ENCODE data around the gene IDI2. TPM values are rescaled to one million over a fixed set of nuclear protein-coding genes. Genes with fewer than 3 reads are reported as not detected.
"Not testable (repeated sequence)": the region's sequence is repeated elsewhere in the genome, so short reads cannot be mapped to it uniquely, and the experiment has no call there.

IDI2 gene
- not detected in 2 replicates for total RNA-seq

- no peak for DNase-seq (ENCODE audit: extremely low read depth, low read depth, low spot score)
Measured at GRCh38 chr10:1025683-1026082, at the start of gene IDI2. IDI2 (minus strand) TSS chr10:1025859; CDS start chr10:1024723, 1,136 bp downstream.

GRCh38 chr10:1074748-1075308 lies 49.2 kb upstream of the IDI2 start:
- DNase-seq (ENCODE audit: extremely low read depth, low read depth, low spot score), result no peak

GRCh38 chr10:1074052-1074747 lies 48.5 kb upstream of the IDI2 start:
- DNase-seq (ENCODE audit: extremely low read depth, low read depth, low spot score), result no peak

GRCh38 chr10:1070919-1071318 lies 45.3 kb upstream of the IDI2 start:
- DNase-seq (ENCODE audit: extremely low read depth, low read depth, low spot score), result no peak

- DNase-seq (ENCODE audit: extremely low read depth, low read depth, low spot score), result no peak
Measured at GRCh38 chr10:1068380-1069361, 43.0 kb upstream of the IDI2 start.

GRCh38 chr10:1066734-1067133 lies 41.1 kb upstream of the IDI2 start:
- not testable (repeated sequence) for DNase-seq (ENCODE audit: extremely low read depth, low read depth, low spot score)

- DNase-seq (ENCODE audit: extremely low read depth, low read depth, low spot score), result no peak
Measured at GRCh38 chr10:1064964-1065247, 39.2 kb upstream of the IDI2 start.

- no peak for DNase-seq (ENCODE audit: extremely low read depth, low read depth, low spot score)
Measured at GRCh38 chr10:1063232-1063865, 37.7 kb upstream of the IDI2 start.

GRCh38 chr10:1061930-1062774 lies 36.5 kb upstream of the IDI2 start:
- no peak for DNase-seq (ENCODE audit: extremely low read depth, low read depth, low spot score)

GRCh38 chr10:1059902-1060301 lies 34.2 kb upstream of the IDI2 start:
- DNase-seq (ENCODE audit: extremely low read depth, low read depth, low spot score), result no peak

- no peak for DNase-seq (ENCODE audit: extremely low read depth, low read depth, low spot score)
Measured at GRCh38 chr10:1058017-1058416, 32.4 kb upstream of the IDI2 start.

GRCh38 chr10:1057106-1057657 lies 31.5 kb upstream of the IDI2 start:
- DNase-seq (ENCODE audit: extremely low read depth, low read depth, low spot score), result no peak

- no peak for DNase-seq (ENCODE audit: extremely low read depth, low read depth, low spot score)
Measured at GRCh38 chr10:1056326-1057105, 30.9 kb upstream of the IDI2 start, which contains the start of gene WDR37. WDR37 (plus strand) TSS chr10:1056385; CDS start chr10:1072156, 15,771 bp downstream.

GRCh38 chr10:1054684-1055083 lies 29.0 kb upstream of the IDI2 start:
- DNase-seq (ENCODE audit: extremely low read depth, low read depth, low spot score), result no peak

- DNase-seq (ENCODE audit: extremely low read depth, low read depth, low spot score), result no peak
Measured at GRCh38 chr10:1050554-1050953, 24.9 kb upstream of the IDI2 start.

GRCh38 chr10:1050145-1050544 lies 24.5 kb upstream of the IDI2 start:
- DNase-seq (ENCODE audit: extremely low read depth, low read depth, low spot score), result no peak

- DNase-seq (ENCODE audit: extremely low read depth, low read depth, low spot score), result no peak
Measured at GRCh38 chr10:1049425-1049958, 23.8 kb upstream of the IDI2 start.

GRCh38 chr10:1048732-1049424 lies 23.2 kb upstream of the IDI2 start, which contains the start of gene IDI1:
IDI1 (minus strand) TSS chr10:1049119; CDS start chr10:1049003, 116 bp downstream.
- peak; percentile 73 for DNase-seq (ENCODE audit: extremely low read depth, low read depth, low spot score)
